HCT116 (cell line): ENCODE data around the gene CCNE1. TPM values are rescaled to one million over a fixed set of nuclear protein-coding genes. Genes with fewer than 3 reads are reported as not detected.

Experiments used
- ATAC-seq: fragments of 200-7000 bp; cut with Tn5 transposase; 2 replicates; pipeline ENCODE4 v1.9.1; 2020; ENCODE audit warnings: mild to moderate bottlenecking, moderate library complexity
- BruUV-seq: library from RNA; stranded (reverse); fragments of 400-500 nt; replicated peaks from 2 replicates; lab custom pipeline; 2021; lab: Mats Ljungman, UMichigan
- CTCF ChIA-PET: fragments of 300-600 bp; sonication (Branson Sonifier 250); formaldehyde crosslinking; loops from one replicate; lab custom pipeline; 2021; ENCODE audit warnings: antibody characterized with exemption; lab: Charles Lee
- POLR2A ChIA-PET: fragments of 300-600, 350-600 bp; sonication (Branson Sonifier 250); formaldehyde crosslinking; loops from one replicate; lab custom pipeline; 2021; ENCODE audit warnings: antibody characterized with exemption; lab: Charles Lee
- RAD21 ChIA-PET, 2 experiments: fragments of 300-600 bp; sonication (Branson Sonifier 250); formaldehyde crosslinking; loops; one replicate each; lab custom pipeline; 2023; ENCODE audit warnings: low total read pairs in 2 of 2; ENCODE audit not compliant: uncharacterized antibody in 2 of 2, unreplicated experiment in 2 of 2, low non-redundant PET in 1 of 2; lab: Charles Lee
- DNase-seq: peaks from one replicate; pipeline ENCODE4 v3.0.0-alpha.2; 2010; ENCODE audit warnings: low read depth, low spot score
- H2AFZ ChIP-seq: fragments of 200-600 bp; shearing (Covaris generic), sonication (generic); 2 replicates; pipeline ENCODE4 v1.6.1; 2017; ENCODE audit warnings: low read depth, mixed run types, mixed read lengths, antibody characterized with exemption, low read length; ENCODE audit not compliant: poor library complexity, severe bottlenecking
- H3K27ac ChIP-seq: 2 replicates; pipeline ENCODE4 v1.5.1; 2012; ENCODE audit warnings: low read depth, low read length
- H3K27me3 ChIP-seq: fragments of 200-600 bp; sonication (generic); 2 replicates; pipeline ENCODE4 v1.6.1; 2016; ENCODE audit warnings: mixed run types, low read length, mixed read lengths; ENCODE audit not compliant: insufficient read depth
- H3K36me3 ChIP-seq, 2 experiments: fragments of 200-500 bp in 1 of 2; fragments of 200-600 bp in 1 of 2; sonication (Bioruptor generic) in 1 of 2; sonication (generic) in 1 of 2; 2 replicates each; pipeline versions ENCODE4 v1.5.1 to v1.6.1; 2014 to 2016; ENCODE audit warnings: low read length in 2 of 2, inconsistent platforms in 1 of 2, mixed read lengths in 1 of 2, mixed run types in 1 of 2; ENCODE audit not compliant: insufficient read depth in 2 of 2, control insufficient read depth in 1 of 2
- H3K4me1 ChIP-seq, 2 experiments: fragments of 200-600 bp in 1 of 2; sonication (generic) in 1 of 2; 2 replicates each; pipeline versions ENCODE4 v1.5.1 to v1.6.1; 2012 to 2017; ENCODE audit warnings: low read length in 2 of 2, inconsistent platforms in 1 of 2, mild to moderate bottlenecking in 1 of 2, mixed read lengths in 1 of 2, mixed run types in 1 of 2, moderate library complexity in 1 of 2; ENCODE audit not compliant: insufficient read depth in 2 of 2, control insufficient read depth in 1 of 2
- H3K4me2 ChIP-seq: fragments of 200-600 bp; sonication (generic); 2 replicates; pipeline ENCODE4 v1.6.1; 2017; ENCODE audit warnings: mixed run types, low read length, mixed read lengths
- H3K4me3 ChIP-seq, 2 experiments: fragments of 200-600 bp in 1 of 2; sonication (generic) in 1 of 2; replicated peaks in 1 of 2; 2 replicates each; pipeline ENCODE4 v1.5.1; 2011 to 2016; ENCODE audit warnings: low read length in 2 of 2, control low read depth in 1 of 2, low read depth in 1 of 2, mild to moderate bottlenecking in 1 of 2, mixed read lengths in 1 of 2, mixed run types in 1 of 2
- H3K79me2 ChIP-seq: fragments of 200-600 bp; sonication (generic); 2 replicates; pipeline ENCODE4 v1.6.1; 2017; ENCODE audit warnings: mild to moderate bottlenecking, mixed run types, low read length, moderate library complexity, mixed read lengths; ENCODE audit not compliant: insufficient read depth
- H3K9ac ChIP-seq: fragments of 200-600 bp; sonication (generic); 2 replicates; pipeline ENCODE4 v1.6.1; 2016; ENCODE audit warnings: low read length, mixed read lengths
- H3K9me2 ChIP-seq: fragments of 200-600 bp; sonication (generic), shearing (Covaris generic); 2 replicates; pipeline ENCODE4 v1.6.1; 2017; ENCODE audit warnings: mixed run types, mild to moderate bottlenecking, moderate library complexity; ENCODE audit not compliant: insufficient read depth
- H3K9me3 ChIP-seq, 2 experiments: fragments of 200-500 bp in 1 of 2; fragments of 200-600 bp in 1 of 2; sonication (Bioruptor generic) in 1 of 2; sonication (generic) in 1 of 2; 2 replicates each; pipeline ENCODE4 v1.6.1; 2014 to 2017; ENCODE audit warnings: low read length in 2 of 2, mixed read lengths in 2 of 2, inconsistent platforms in 1 of 2, low read depth in 1 of 2, mild to moderate bottlenecking in 1 of 2, mixed run types in 1 of 2, moderate library complexity in 1 of 2; ENCODE audit not compliant: control insufficient read depth in 1 of 2, insufficient read depth in 1 of 2
- H4K20me1 ChIP-seq: fragments of 200-600 bp; sonication (generic), shearing (Covaris generic); 2 replicates; pipeline ENCODE4 v1.6.1; 2017; ENCODE audit warnings: mixed run types, mild to moderate bottlenecking, moderate library complexity; ENCODE audit not compliant: insufficient read depth
- ATF3 ChIP-seq: IDR thresholded peaks from 2 replicates; pipeline ENCODE4 v1.6.1; 2012
- CBX3 ChIP-seq: IDR thresholded peaks from 2 replicates; pipeline ENCODE4 v1.6.1; 2012; ENCODE audit warnings: low read depth
- CEBPB ChIP-seq: IDR thresholded peaks from 2 replicates; pipeline ENCODE4 v1.6.1; 2012; ENCODE audit warnings: low read depth
- EGR1 ChIP-seq: IDR thresholded peaks from 2 replicates; pipeline ENCODE4 v1.6.1; 2012; ENCODE audit warnings: low read depth
- ELF1 ChIP-seq: IDR thresholded peaks from 2 replicates; pipeline ENCODE4 v1.6.1; 2012; ENCODE audit warnings: low read depth, borderline replicate concordance
- EZH2 ChIP-seq: fragments of 200-600 bp; sonication (generic); IDR thresholded peaks from 2 replicates; pipeline ENCODE4 v1.6.1; 2017; ENCODE audit warnings: antibody characterized with exemption, mixed run types
- EZH2phosphoT487 ChIP-seq: fragments of 200-600 bp; IDR thresholded peaks from 2 replicates; pipeline ENCODE4 v1.6.1; 2018; ENCODE audit warnings: antibody characterized with exemption, borderline replicate concordance
- FOSL1 ChIP-seq: IDR thresholded peaks from 2 replicates; pipeline ENCODE4 v1.6.1; 2012; ENCODE audit warnings: low read depth
- POLR2AphosphoS5 ChIP-seq: IDR thresholded peaks from 2 replicates; pipeline ENCODE4 v1.6.1; 2011; ENCODE audit warnings: mild to moderate bottlenecking, low read depth, low read length, moderate library complexity
- RAD21 ChIP-seq: IDR thresholded peaks from 2 replicates; pipeline ENCODE4 v1.6.1; 2012; ENCODE audit warnings: low read depth, mild to moderate bottlenecking
- TCF7L2 ChIP-seq: IDR thresholded peaks from 2 replicates; pipeline ENCODE4 v1.7.0; 2011; ENCODE audit warnings: borderline replicate concordance, inconsistent platforms; ENCODE audit not compliant: insufficient read depth, insufficient read length; ENCODE audit errors: extremely low read depth
- YY1 ChIP-seq: IDR thresholded peaks from 2 replicates; pipeline ENCODE4 v1.6.1; 2011; ENCODE audit warnings: low read length, low read depth, moderate library complexity, mild to moderate bottlenecking; ENCODE audit not compliant: insufficient replicate concordance; ENCODE audit errors: extremely low read depth
- ZNF274 ChIP-seq: fragments of 200-500 bp; sonication (Bioruptor generic); IDR thresholded peaks from 2 replicates; pipeline ENCODE4 v1.6.1; 2014; ENCODE audit warnings: mild to moderate bottlenecking, low read depth, low read length, inconsistent platforms
- intact Hi-C: fragments of 100-400 bp; cut with micrococcal nuclease; formaldehyde crosslinking; loops from 2 replicates; pipeline ENCODE4 v1.10.0; 2022
- total RNA-seq: library from RNA; stranded (reverse); gene quantifications from one replicate; pipeline ENCODE4 v1.2.1, GENCODE V29; 2021; ENCODE audit not compliant: unreplicated experiment

CCNE1 gene
- total RNA-seq, 1 experiment from 2014 or later = 29.3 TPM

GRCh38 chr19:29832801-29833200 is 21.0 kb downstream of the CCNE1 start:
- no peak overlapping the region for H3K9ac ChIP-seq
- no peaks in the 10 kb centered on the region for H3K79me2 ChIP-seq
- no peak overlapping the region for H2AFZ ChIP-seq
- CTCF ChIA-PET = no interaction called here
- RAD21 ChIA-PET = no interaction called here
- no peak overlapping the region for H3K4me2 ChIP-seq
- no peak for DNase-seq
- no TSS peak for BruUV-seq
- intact Hi-C loops = no loop called here
- POLR2A ChIA-PET = no interaction called here
- no peaks in the 10 kb centered on the region for H3K27me3 ChIP-seq
- H3K27ac ChIP-seq = no peak overlapping the region
- peaks cover 18 to 20% of the 10 kb centered on the region in 2 experiments for H3K4me1 ChIP-seq
- no peak for TF ChIP-seq EZH2phosphoT487
- TF ChIP-seq, all 23 proteins: peak for 0
- Histone ChIP-seq H3K4me3 (no peak overlapping the region), H3K36me3 (no peaks in the 10 kb centered on the region), H3K9me2 (no peaks in the 10 kb centered on the region), H3K9me3 (no peaks in the 10 kb centered on the region), H4K20me1 (no peaks in the 10 kb centered on the region)
- ATAC-seq = no peak

- no peak for DNase-seq
- no peaks in the 10 kb centered on the region for H3K79me2 ChIP-seq
- no peaks in the 10 kb centered on the region for H3K36me3 ChIP-seq
- TF ChIP-seq ATF3 (no peak), CEBPB (no peak), CBX3 (no peak), EGR1 (no peak), FOSL1 (no peak), TCF7L2 (no peak), YY1 (no peak), ELF1 (no peak), POLR2AphosphoS5 (no peak), EZH2 (no peak), ZNF274 (no peak), RAD21 (no peak)
- TF ChIP-seq, all 23 proteins: peak for 0
- RAD21 ChIA-PET = no interaction called here
- CTCF ChIA-PET = no interaction called here
- Histone ChIP-seq H3K9me3 (no peaks in the 10 kb centered on the region), H3K27ac (no peak overlapping the region), H3K4me1 (peaks cover 18 to 20% of the 10 kb centered on the region in 2 experiments), H3K4me3 (no peak overlapping the region), H4K20me1 (no peaks in the 10 kb centered on the region), H2AFZ (no peak overlapping the region), H3K9me2 (no peaks in the 10 kb centered on the region), H3K27me3 (no peaks in the 10 kb centered on the region), H3K4me2 (no peak overlapping the region), H3K9ac (no peak overlapping the region)
- BruUV-seq = no TSS peak
- no peak for ATAC-seq
- intact Hi-C loops = no loop called here
- POLR2A ChIA-PET = no interaction called here
Observed at GRCh38 chr19:29833614-29834261, 21.9 kb downstream of the CCNE1 start.
